Cortex of kidney (tissue), 1 donor: ENCODE measurements around the gene KIFC3.
"Not testable (repeated sequence)": the region's sequence is repeated elsewhere in the genome, so short reads cannot be mapped to it uniquely, and the experiment has no call there.

Experiments
- DNase-seq: peaks from one replicate; lab custom pipeline; 2025; lab: John Stamatoyannopoulos, UW

Gene KIFC3

GRCh38 chr16:57753448-57754353 lies 48.6 kb downstream of the KIFC3 start:
- DNase-seq = no peak

- DNase-seq = no peak
These were observed 49.5 kb downstream of the KIFC3 start for GRCh38 chr16:57752581-57753447.

- no peak for DNase-seq
These were observed 50.1 kb downstream of the KIFC3 start for GRCh38 chr16:57752203-57752580.

- DNase-seq = no peak
These were observed 50.6 kb downstream of the KIFC3 start for GRCh38 chr16:57751539-57752202.

- no peak for DNase-seq
These were observed 51.3 kb downstream of the KIFC3 start for GRCh38 chr16:57750796-57751538.

- no peak for DNase-seq
These were observed 52.3 kb downstream of the KIFC3 start for GRCh38 chr16:57749856-57750452.

GRCh38 chr16:57749101-57749692 lies 53.1 kb downstream of the KIFC3 start:
- DNase-seq = no peak

GRCh38 chr16:57748596-57748995 lies 53.7 kb downstream of the KIFC3 start:
- DNase-seq = no peak

- DNase-seq = no peak
These were observed 54.3 kb downstream of the KIFC3 start for GRCh38 chr16:57747996-57748395.

- DNase-seq = no peak
These were observed 54.8 kb downstream of the KIFC3 start for GRCh38 chr16:57747496-57747895.

- no peak for DNase-seq
These were observed 55.2 kb downstream of the KIFC3 start for GRCh38 chr16:57747091-57747490.

GRCh38 chr16:57746316-57746715 lies 56.0 kb downstream of the KIFC3 start:
- not testable (repeated sequence) for DNase-seq

GRCh38 chr16:57745768-57746167 lies 56.5 kb downstream of the KIFC3 start:
- DNase-seq = no peak

GRCh38 chr16:57744642-57744903 lies 57.7 kb downstream of the KIFC3 start:
- DNase-seq = no peak

GRCh38 chr16:57743886-57744641 lies 58.2 kb downstream of the KIFC3 start:
- no peak for DNase-seq

- no peak for DNase-seq
These were observed 58.8 kb downstream of the KIFC3 start for GRCh38 chr16:57743458-57743857.

GRCh38 chr16:57742543-57742942 lies 59.7 kb downstream of the KIFC3 start:
- no peak for DNase-seq

- DNase-seq = no peak
These were observed 60.6 kb downstream of the KIFC3 start for GRCh38 chr16:57741660-57742191.

- DNase-seq = no peak
These were observed 61.7 kb downstream of the KIFC3 start for GRCh38 chr16:57740423-57741071.
